DND-41 (cell line): ENCODE measurements around the gene LHPP.

Experiments used
- EZH2 ChIP-seq: IDR thresholded peaks from 3 replicates; pipeline ENCODE4 v1.6.1; 2012; ENCODE audit warnings: borderline replicate concordance, low read depth, mild to moderate bottlenecking, moderate library complexity, low read length, inconsistent platforms; ENCODE audit not compliant: severe bottlenecking
- TF ChIP-seq, protein P1 (sequence below): IDR thresholded peaks from 2 replicates; pipeline ENCODE4 v1.5.1; 2012; ENCODE audit warnings: borderline replicate concordance, low read length, moderate library complexity, mild to moderate bottlenecking; ENCODE audit not compliant: poor library complexity, severe bottlenecking; ENCODE audit errors: extremely low read depth

DNA sequence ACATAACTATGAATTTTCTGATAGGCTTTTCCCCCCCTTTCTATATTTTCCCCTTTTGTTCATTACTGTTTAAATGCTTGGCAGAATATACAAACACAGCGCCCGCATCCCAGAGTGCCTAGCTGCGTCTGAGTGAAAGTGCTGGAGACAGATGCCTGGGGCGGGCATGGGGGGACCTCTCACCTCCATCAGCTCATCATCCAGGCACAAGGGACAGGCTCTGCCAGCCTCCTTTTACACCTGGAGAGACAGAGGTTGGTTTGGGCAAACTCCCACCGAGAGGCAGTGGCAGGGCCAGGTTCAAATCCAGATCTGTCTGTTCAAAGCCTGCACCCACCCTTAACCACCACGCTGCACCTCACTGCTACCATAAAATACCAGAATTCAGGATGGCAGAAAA is 178.0 kb downstream of the LHPP start:
- TF ChIP-seq, protein P1, sequence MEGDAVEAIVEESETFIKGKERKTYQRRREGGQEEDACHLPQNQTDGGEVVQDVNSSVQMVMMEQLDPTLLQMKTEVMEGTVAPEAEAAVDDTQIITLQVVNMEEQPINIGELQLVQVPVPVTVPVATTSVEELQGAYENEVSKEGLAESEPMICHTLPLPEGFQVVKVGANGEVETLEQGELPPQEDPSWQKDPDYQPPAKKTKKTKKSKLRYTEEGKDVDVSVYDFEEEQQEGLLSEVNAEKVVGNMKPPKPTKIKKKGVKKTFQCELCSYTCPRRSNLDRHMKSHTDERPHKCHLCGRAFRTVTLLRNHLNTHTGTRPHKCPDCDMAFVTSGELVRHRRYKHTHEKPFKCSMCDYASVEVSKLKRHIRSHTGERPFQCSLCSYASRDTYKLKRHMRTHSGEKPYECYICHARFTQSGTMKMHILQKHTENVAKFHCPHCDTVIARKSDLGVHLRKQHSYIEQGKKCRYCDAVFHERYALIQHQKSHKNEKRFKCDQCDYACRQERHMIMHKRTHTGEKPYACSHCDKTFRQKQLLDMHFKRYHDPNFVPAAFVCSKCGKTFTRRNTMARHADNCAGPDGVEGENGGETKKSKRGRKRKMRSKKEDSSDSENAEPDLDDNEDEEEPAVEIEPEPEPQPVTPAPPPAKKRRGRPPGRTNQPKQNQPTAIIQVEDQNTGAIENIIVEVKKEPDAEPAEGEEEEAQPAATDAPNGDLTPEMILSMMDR, result no peak
- no peak for TF ChIP-seq EZH2
